Motor neuron (in vitro differentiated cells): ENCODE measurements around the gene MCC. TPM values are rescaled to one million over a fixed set of nuclear protein-coding genes. Genes with fewer than 3 reads are reported as not detected.
A peak's percentile ranks its signal among the peaks of the same experiment; 100 is the strongest.
"Not testable (repeated sequence)": the region's sequence is repeated elsewhere in the genome, so short reads cannot be mapped to it uniquely, and the experiment has no call there.

Experiments used
- ATAC-seq, 8 experiments: fragments of 200-7000 bp; cut with Tn5 transposase; replicated peaks in 6 of 8; 2 replicates each; pipeline ENCODE4 v1.8.0; 2021; ENCODE audit warnings: mild to moderate bottlenecking in 8 of 8, moderate library complexity in 8 of 8
- H3K27ac ChIP-seq, 2 donors: fragments of 250-450 bp; sonication (Bioruptor Pico); 2 replicates each; pipeline ENCODE4 v1.9.0; 2021; ENCODE audit warnings: antibody characterized with exemption in 2 of 2, mild to moderate bottlenecking in 2 of 2, moderate library complexity in 1 of 2
- H3K4me1 ChIP-seq, 2 donors: fragments of 250-450 bp; sonication (Bioruptor Pico); replicated peaks in 1 of 2; 2 replicates each; pipeline ENCODE4 v1.6.1; 2021; ENCODE audit warnings: antibody characterized with exemption in 2 of 2, mild to moderate bottlenecking in 2 of 2, moderate library complexity in 1 of 2
- H3K4me3 ChIP-seq, 5 donors: fragments of 250-450 bp; sonication (Bioruptor Pico); 2 replicates each; pipeline ENCODE4 v1.9.0; 2021; ENCODE audit warnings: antibody characterized with exemption in 5 of 5, mild to moderate bottlenecking in 5 of 5, moderate library complexity in 4 of 5
- WGBS, 10 experiments: fragments of 450-650 bp; shearing (Covaris generic); methylation state at CpG; one replicate each; pipeline ENCODE4 v1.0.0; 2022; 5-methylcytosine and 5-hydroxymethylcytosine counted together
- in situ Hi-C, 9 experiments: fragments of 400-800 bp; cut with MboI; loops; one replicate each; pipeline ENCODE4 v1.15.0; 2021; ENCODE audit warnings: low sequenced_read_pairs in 9 of 9, low pct_unique_long_range_greater_than_20kb in 2 of 9; ENCODE audit not compliant: unreplicated experiment in 9 of 9
- total RNA-seq, 8 experiments: library from RNA; unstranded; fragments of 300-600 nt; gene quantifications; 2 replicates each; pipeline versions ENCODE4 v1.2.3 to v1.2.4, GENCODE V29; 2022

MCC gene
- total RNA-seq, 8 experiments from 2014 or later, result 6.7 to 66.0 (median 12.2) TPM

DNA sequence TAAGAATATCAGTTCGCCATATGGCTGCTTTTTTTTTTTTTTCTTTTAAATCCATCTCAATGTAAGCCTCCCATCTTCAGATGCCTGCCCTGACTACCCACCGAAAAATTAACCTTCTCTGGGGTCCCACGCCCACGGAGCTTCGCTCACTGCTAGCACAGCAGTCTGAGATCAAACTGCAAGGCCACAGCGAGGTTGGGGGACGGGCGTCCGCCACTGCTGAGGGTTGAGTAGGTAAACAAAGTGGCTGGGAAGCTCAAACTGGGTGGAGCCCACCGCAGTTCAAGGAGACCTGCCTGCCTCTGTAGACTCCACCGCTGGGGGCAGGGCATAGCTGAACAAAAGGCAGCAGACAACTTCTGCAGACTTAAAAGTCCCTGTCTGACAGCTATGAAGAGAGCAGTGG lies 414.6 kb downstream of the MCC start:
- in situ Hi-C loops, result not testable (repeated sequence)
- 49 to 100% (median 79%) methylated on average over 1 to 9 of the region's 11 CpGs; no CpG with 5 or more reads in 1 of the 10 experiments for WGBS, 10 experiments

DNA sequence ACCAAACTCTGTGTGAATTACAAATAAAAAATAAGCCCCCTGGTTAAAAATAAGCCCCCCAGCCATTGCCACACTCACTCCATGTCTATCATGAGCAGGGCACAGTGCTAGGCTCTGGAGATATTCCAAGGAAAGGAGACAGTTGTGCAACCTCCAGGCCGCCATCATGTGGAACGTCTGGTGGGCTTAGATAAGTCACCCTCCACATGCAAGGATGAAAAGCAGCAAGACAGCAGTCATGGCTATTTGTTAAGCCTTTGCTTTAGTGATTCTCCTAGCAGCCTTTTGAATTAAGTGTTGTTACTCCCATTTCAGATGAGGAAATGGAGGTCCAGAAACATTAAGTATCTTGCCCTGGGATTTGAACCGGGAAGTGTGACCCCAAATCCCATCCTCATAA lies 416.9 kb downstream of the MCC start:
- H3K4me1 ChIP-seq, result peaks cover 0 to 7% of the 10 kb centered on the region in 2 donors
- H3K4me3 ChIP-seq, result no peak overlapping the region
- no peak for ATAC-seq
- H3K27ac ChIP-seq, result no peak overlapping the region
- in situ Hi-C loops, result no loop called here
- 80 to 100% (median 100%) methylated on average over 1 to 3 of the region's 3 CpGs; no CpG with 5 or more reads in 5 of the 10 experiments for WGBS, 10 experiments

More for the DNA sequence above, 414.6 kb downstream of the MCC start:
- not testable (repeated sequence) for H3K4me3 ChIP-seq, H3K27ac ChIP-seq, ATAC-seq, H3K4me1 ChIP-seq

DNA sequence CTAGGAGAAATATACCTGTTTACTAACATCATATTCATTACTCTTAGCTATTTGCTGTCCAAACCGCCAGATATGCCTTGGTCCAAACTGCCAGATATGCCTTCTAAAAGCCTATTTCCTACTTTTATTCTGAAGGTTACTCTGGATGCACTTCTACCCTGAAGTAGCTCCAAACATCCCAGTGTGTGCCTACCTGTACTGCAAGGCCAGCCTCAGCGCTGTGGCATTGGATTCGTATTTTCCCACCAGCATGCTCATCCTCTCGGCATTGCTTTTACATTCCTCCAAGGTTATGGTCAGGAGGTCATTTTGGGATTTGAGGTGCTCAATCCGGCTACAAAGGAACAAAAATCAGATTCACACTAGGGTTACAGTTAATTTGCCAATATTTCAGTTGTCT lies 417.4 kb downstream of the MCC start:
- Histone ChIP-seq H3K4me3 (no peak overlapping the region), H3K4me1 (peaks cover 0 to 7% of the 10 kb centered on the region in 2 donors), H3K27ac (no peak overlapping the region)
- in situ Hi-C loops, result no loop called here
- no peak for ATAC-seq
- WGBS, 10 experiments, result 75 to 100% (median 87%) methylated on average over 1 to 5 of the region's 5 CpGs; no CpG with 5 or more reads in 1 of the 10 experiments

DNA sequence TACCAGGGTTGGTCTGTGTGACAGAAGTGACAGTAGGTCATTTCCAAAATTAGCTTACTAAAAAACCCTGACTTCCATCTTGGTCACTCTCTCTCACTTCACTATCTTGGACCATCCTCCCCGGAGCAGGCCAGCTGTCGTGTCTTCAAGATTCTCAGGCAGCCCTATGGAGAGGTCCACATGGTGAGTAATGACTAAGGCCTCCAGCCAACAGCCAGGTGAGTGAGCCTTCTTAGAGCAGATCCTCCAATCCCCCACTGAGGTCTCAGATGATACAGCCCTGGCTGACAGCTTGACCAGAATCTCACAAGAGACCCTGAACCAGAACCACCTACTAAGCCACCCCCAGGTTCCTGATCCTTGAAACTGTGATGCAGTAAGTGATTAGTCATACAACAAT lies 419.7 kb downstream of the MCC start:
- ATAC-seq, result peak in 1 of 8 experiments; percentile 20
- H3K4me3 ChIP-seq, result no peak overlapping the region
- in situ Hi-C loops, result no loop called here
- no peak overlapping the region for H3K27ac ChIP-seq
- peaks cover 0 to 13% of the 10 kb centered on the region in 2 donors for H3K4me1 ChIP-seq
- WGBS, 10 experiments, result 84 to 100% (median 100%) methylated on average over 2 of the region's 2 CpGs; no CpG with 5 or more reads in 7 of the 10 experiments

DNA sequence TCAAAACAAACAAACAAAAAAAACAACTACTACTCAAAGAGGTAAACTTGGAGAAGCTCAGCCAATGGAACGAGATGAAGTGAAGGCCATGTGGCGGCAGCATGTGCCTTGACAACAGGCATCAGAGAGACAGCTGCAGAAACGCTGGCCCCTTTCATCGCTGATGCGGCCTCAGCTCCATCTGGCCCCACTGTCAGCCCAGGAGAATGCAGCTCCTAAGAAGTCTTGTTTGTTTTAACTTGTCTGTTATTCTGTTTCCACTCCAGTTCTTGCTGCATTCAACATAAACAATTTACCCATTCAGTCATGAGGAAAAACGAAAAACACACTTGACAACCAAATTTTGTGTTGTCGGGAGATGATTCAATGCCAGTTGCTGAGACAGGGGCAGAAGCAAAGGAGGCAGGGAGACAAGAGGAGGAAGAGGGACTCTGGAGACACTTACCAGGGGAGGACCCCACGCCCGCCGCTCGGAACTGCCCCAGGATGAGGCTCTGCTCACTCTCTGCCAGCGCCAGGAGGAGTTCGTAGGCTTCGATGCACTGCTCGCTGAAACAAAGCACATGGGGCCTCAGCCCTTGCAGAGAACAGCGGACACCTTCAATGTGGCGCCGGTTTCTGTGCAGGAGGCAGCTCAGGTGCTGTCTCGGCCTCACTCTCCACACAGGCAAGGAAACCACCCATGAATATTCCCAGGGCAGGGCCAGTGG lies 420.5 kb downstream of the MCC start:
- H3K4me1 ChIP-seq, result peaks cover 0 to 16% of the 10 kb centered on the region in 2 donors
- peak in 5 of 8 experiments; percentile 77 to 88 (median 81) for ATAC-seq
- WGBS, 10 experiments, result 50 to 91% (median 79%) methylated on average over 4 to 12 of the region's 19 CpGs; no CpG with 5 or more reads in 2 of the 10 experiments
- in situ Hi-C loops, result no loop called here
- H3K27ac ChIP-seq, result no peak overlapping the region
- H3K4me3 ChIP-seq, result no peak overlapping the region

DNA sequence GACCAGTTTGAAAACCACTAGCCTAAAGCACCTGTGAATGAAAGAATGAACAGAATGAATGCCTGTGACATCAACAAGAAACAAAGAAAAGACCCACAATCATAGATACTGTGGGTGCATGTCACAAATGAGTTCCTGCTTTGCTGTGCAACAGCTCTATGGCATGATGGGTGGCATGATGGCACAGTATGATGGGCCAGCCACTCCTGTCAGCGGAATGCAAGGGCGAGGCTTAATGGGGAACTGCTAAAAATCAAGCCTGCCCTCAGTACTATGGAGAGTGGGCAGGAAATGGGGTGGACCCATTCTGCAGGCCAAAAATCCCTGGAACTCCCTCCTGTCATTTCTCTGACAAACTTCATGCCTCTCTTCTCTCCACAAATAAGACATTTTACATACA lies 422.6 kb downstream of the MCC start:
- in situ Hi-C loops, result no loop called here

DNA sequence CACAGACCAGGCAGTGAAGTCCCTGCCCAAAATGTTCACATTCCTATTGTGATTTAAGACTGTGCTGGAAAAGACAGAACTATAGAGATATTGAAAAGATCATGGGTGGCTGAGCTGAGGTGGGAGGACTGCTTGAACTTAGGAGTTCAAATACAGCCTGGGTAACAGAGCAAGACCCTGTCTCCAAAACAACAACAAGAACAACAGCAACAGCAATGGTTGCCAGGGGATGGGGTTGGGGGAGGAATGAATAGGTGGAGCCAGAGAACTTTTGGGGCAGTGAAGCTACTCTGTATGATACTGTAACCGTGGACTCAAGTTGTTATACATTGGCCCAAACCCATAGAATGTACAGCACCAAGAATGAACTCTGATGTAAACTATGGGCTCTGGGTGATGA lies 423.4 kb downstream of the MCC start:
- no peak overlapping the region for H3K4me3 ChIP-seq
- WGBS, 10 experiments, result 88 to 100% (median 100%) methylated on average over 1 of the region's 1 CpG; no CpG with 5 or more reads in 7 of the 10 experiments
- H3K4me1 ChIP-seq, result peaks cover 17 to 34% of the 10 kb centered on the region in 2 donors
- H3K27ac ChIP-seq, result no peak overlapping the region
- in situ Hi-C loops, result no loop called here
- ATAC-seq, result no peak

More for the DNA sequence above, 422.6 kb downstream of the MCC start:
- Histone ChIP-seq H3K4me1 (peaks cover 9 to 29% of the 10 kb centered on the region in 2 donors), H3K27ac (no peak overlapping the region), H3K4me3 (no peak overlapping the region)
- ATAC-seq, result no peak
- 61 to 100% (median 92%) methylated on average over 1 to 2 of the region's 2 CpGs; no CpG with 5 or more reads in 4 of the 10 experiments for WGBS, 10 experiments

DNA sequence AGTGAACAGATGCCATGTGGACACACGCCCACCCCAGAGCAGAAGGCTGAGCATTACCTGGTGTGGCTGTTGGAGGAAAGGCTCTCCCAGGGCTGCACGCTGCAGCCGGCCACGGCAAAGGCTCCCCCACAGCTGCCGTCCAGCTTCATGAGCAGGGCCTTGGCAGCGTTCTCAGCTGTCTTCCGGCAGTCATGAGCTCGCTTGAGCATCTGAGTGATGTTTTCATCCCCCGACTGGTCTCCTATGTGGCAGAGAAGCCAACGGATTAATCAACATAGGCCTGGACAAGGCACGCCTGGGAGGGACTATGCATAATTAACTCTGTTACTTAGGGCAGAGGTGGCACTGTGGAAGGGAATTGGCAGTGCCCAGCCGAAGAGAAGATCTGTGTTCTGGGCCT lies 424.3 kb downstream of the MCC start:
- Histone ChIP-seq H3K27ac (no peak overlapping the region), H3K4me1 (peaks cover 23 to 40% of the 10 kb centered on the region in 2 donors), H3K4me3 (no peak overlapping the region)
- no peak for ATAC-seq
- in situ Hi-C loops, result no loop called here
- 80 to 100% (median 95%) methylated on average over 1 to 6 of the region's 12 CpGs; no CpG with 5 or more reads in 6 of the 10 experiments for WGBS, 10 experiments

DNA sequence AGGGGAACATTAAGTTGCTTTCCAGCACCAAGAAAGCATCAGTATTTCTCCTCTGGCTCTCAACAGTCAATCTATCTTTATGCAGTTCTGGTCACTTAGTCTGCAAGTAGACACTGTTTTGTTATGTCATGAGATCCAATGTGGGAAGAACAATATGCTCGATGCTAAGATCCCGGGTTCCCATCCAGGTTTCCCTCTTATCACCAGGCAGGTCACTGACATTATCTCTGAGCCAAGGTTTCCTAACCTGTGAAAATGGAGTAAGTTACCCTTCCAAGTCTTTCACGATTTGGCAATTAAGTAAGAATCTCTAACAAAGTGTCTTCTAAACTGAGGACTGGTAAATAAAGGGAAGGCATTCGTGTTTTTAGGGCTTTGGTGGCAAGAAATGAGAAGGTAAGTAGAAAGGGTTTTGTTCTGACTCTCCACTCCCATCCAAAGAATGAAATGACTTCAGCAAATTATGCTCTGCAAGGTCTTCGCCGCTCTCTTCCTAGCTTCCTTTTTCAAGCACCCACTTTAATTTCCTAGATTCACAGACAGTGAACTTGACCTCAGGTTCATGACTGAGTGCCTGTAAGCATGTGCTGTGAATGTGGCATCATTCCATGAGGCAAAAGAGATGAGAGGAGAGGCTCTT lies 425.3 kb downstream of the MCC start:
- Histone ChIP-seq H3K4me3 (no peak overlapping the region), H3K4me1 (peaks cover 31 to 50% of the 10 kb centered on the region in 2 donors), H3K27ac (no peak overlapping the region)
- ATAC-seq, result no peak
- WGBS, 10 experiments, result 76 to 100% (median 93%) methylated on average over 2 to 6 of the region's 6 CpGs; no CpG with 5 or more reads in 1 of the 10 experiments
- in situ Hi-C loops, result no loop called here

DNA sequence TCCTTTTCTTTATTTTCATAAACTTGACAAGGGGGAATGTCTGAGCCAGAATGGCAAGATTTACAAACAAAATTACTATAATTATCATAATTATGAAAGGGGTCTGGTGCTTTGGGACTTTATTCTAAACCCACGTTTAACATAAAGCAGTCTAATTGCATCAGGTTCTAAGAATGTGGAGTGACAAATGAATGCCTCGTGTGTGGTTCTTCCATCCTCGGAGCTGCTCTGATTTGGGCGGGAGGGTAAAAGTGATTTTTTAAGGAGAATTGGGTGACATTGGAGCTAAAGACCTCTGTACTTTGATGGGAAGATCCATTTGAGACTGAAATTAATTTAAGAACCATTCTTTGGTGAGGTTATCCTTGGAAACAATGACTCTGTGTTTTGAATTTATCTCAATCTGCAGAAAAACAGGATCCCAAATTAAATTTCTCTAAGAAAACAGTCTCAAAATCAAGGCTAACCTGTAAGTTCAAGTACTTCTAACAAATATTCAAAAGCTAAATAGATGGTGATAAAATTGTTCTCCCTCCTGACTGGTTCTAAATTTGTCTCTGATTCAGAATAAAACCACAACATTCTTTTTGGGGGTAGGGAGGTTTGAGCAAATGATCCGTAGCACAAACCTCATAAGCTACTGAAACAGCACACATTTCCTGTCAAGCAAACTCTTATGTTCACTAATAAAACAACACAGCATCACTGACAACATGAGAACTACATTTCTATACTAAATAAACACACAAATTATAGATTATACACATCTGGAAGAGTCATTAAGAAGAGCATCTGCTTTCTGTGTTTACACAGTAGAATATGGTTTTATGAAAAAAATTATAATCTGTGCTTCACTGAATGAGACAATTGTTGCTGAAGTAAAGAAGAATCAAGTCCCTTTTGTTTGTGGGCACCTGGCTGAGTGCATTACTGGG lies 426.1 kb downstream of the MCC start:
- in situ Hi-C loops, result no loop called here
- Histone ChIP-seq H3K27ac (no peak overlapping the region), H3K4me3 (no peak overlapping the region), H3K4me1 (peaks cover 38 to 54% of the 10 kb centered on the region in 2 donors)
- 22 to 79% (median 56%) methylated on average over 1 to 5 of the region's 5 CpGs for WGBS, 10 experiments
- peak in 3 of 8 experiments; percentile 21 to 63 (median 35) for ATAC-seq

DNA sequence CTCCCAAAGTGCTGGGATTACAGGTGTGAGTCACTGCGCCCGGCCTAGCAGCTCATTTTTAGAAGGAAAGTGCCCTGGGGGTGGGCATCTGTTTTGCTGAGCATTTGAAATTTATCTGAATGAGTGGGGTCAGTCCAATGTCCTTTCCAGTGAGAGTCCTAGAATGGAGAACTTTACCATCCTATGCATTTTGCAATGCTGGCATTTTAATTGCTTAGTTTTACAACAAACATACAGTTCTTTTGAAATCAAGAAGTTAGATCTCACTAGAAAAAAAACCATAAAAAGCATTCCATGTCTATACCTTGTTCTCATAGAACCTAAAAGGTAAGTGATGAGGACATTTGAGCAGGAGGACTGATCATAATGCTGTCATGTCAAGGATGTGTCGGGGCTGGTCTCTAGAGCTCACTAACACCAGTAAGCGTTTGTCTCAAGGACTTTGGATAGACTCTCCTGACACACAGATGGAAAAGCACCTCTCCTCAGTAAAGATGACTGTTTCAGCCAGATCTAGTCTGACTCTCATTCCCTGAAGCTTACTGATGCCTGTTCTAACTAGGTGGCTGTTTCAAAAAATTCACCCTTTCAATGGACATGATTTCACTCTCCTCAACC lies 427.7 kb downstream of the MCC start:
- Histone ChIP-seq H3K4me3 (no peak overlapping the region), H3K4me1 (peaks cover 42 to 58% of the 10 kb centered on the region in 2 donors), H3K27ac (peak overlapping the region; percentile 85 to 95)
- in situ Hi-C loops, result no loop called here
- ATAC-seq, result no peak
- WGBS, 10 experiments, result 79 to 100% (median 92%) methylated on average over 2 to 3 of the region's 4 CpGs; no CpG with 5 or more reads in 2 of the 10 experiments
